ENCODE results near the gene SLC44A1.

The SLC44A1 gene

GRCh38 chr9:105438141-105438806 is 193.8 kb downstream of the SLC44A1 start:
- no peak for DNase-seq

GRCh38 chr9:105439428-105439827 is 195.0 kb downstream of the SLC44A1 start:
- no peak for DNase-seq

GRCh38 chr9:105441616-105442160 is 197.2 kb downstream of the SLC44A1 start:
- no peak for DNase-seq

GRCh38 chr9:105443121-105443520 is 198.7 kb downstream of the SLC44A1 start:
- DNase-seq: no peak

GRCh38 chr9:105444130-105444529 is 199.7 kb downstream of the SLC44A1 start:
- DNase-seq: no peak

GRCh38 chr9:105445203-105445881 is 200.9 kb downstream of the SLC44A1 start:
- DNase-seq: no peak

- DNase-seq: no peak
Measured at GRCh38 chr9:105447386-105447813, 202.9 kb downstream of the SLC44A1 start.

GRCh38 chr9:105447814-105448812 is 203.7 kb downstream of the SLC44A1 start, which contains the start of gene FSD1L:
Gene FSD1L, plus strand, starts transcription at chr9:105448034. Its CDS starts 187 bp downstream, at chr9:105448221.
- peak; percentile 92 for DNase-seq

GRCh38 chr9:105449081-105449480 is 204.6 kb downstream of the SLC44A1 start:
- DNase-seq: no peak

- no peak for DNase-seq
Measured at GRCh38 chr9:105452185-105452584, 207.7 kb downstream of the SLC44A1 start.

- DNase-seq: no peak
Measured at GRCh38 chr9:105455836-105456475, 211.5 kb downstream of the SLC44A1 start.

- DNase-seq: no peak
Measured at GRCh38 chr9:105457560-105458294, 213.3 kb downstream of the SLC44A1 start.

GRCh38 chr9:105458404-105458803 is 214.0 kb downstream of the SLC44A1 start:
- DNase-seq: no peak

GRCh38 chr9:105459336-105459735 is 214.9 kb downstream of the SLC44A1 start:
- no peak for DNase-seq

GRCh38 chr9:105466898-105467455 is 222.5 kb downstream of the SLC44A1 start:
- no peak for DNase-seq

GRCh38 chr9:105468875-105469274 is 224.4 kb downstream of the SLC44A1 start:
- DNase-seq: no peak

- no peak for DNase-seq
Measured at GRCh38 chr9:105473221-105473620, 228.8 kb downstream of the SLC44A1 start.

GRCh38 chr9:105475302-105475701 is 230.9 kb downstream of the SLC44A1 start:
- peak; percentile 36 for DNase-seq

- DNase-seq: no peak
Measured at GRCh38 chr9:105479846-105480245, 235.4 kb downstream of the SLC44A1 start.

GRCh38 chr9:105483618-105484017 is 239.2 kb downstream of the SLC44A1 start:
- no peak for DNase-seq

GRCh38 chr9:105484226-105484625 is 239.8 kb downstream of the SLC44A1 start:
- no peak for DNase-seq
